IMR-90 (cell line): ENCODE measurements around the gene CLIC2.

Source experiments
- NFE2L2 ChIP-seq: fragments of 150-350 bp; IDR thresholded peaks from 2 replicates; pipeline ENCODE4 v1.6.1; 2016; ENCODE audit warnings: low read depth, mild to moderate bottlenecking, low read length
- RCOR1 ChIP-seq: IDR thresholded peaks from 2 replicates; pipeline ENCODE4 v1.6.1; 2012; ENCODE audit warnings: mild to moderate bottlenecking, low read length, improper control_type of control experiment; ENCODE audit not compliant: insufficient replicate concordance
- TF ChIP-seq, protein P1 (sequence below): conservative IDR thresholded peaks from 2 replicates; pipeline ENCODE4 v1.5.1; 2012; ENCODE audit warnings: mild to moderate bottlenecking, low read depth, low read length, improper control_type of control experiment

DNA sequence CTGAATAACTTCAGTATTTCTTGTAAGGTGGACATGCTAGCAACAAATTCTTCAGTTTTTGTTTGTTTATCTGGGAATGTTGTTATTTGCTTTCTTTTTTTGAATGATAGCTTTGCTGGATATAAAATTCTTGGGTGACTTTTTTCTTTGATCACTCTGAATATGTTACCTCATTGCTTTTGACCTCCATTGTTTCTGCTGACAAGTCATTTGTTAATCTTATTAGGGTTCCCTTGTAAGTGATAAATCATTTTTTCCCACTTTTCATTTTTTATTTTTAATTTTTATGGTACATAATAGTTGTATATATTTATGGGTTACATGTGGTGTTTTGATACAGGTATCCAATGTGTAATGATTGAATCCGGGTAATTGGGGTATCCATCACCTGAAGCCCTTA is 63.4 kb downstream of the CLIC2 start:
- TF ChIP-seq, protein P1, sequence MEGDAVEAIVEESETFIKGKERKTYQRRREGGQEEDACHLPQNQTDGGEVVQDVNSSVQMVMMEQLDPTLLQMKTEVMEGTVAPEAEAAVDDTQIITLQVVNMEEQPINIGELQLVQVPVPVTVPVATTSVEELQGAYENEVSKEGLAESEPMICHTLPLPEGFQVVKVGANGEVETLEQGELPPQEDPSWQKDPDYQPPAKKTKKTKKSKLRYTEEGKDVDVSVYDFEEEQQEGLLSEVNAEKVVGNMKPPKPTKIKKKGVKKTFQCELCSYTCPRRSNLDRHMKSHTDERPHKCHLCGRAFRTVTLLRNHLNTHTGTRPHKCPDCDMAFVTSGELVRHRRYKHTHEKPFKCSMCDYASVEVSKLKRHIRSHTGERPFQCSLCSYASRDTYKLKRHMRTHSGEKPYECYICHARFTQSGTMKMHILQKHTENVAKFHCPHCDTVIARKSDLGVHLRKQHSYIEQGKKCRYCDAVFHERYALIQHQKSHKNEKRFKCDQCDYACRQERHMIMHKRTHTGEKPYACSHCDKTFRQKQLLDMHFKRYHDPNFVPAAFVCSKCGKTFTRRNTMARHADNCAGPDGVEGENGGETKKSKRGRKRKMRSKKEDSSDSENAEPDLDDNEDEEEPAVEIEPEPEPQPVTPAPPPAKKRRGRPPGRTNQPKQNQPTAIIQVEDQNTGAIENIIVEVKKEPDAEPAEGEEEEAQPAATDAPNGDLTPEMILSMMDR, result no peak
- TF ChIP-seq NFE2L2, result no peak
- no peak for TF ChIP-seq RCOR1
